ENCODE data around the gene TUBB4B. TPM values are rescaled to one million over a fixed set of nuclear protein-coding genes. Genes with fewer than 3 reads are reported as not detected.

Gene TUBB4B
- total RNA-seq, 1 donor from 2014 or later: 134 TPM

GRCh38 chr9:137244486-137245449 lies 3.7 kb downstream of the TUBB4B start:
- H3K4me1 Mint-ChIP-seq (ENCODE audit: unreplicated experiment): peaks cover 27% of the 10 kb centered on the region
- TF ChIP-seq, protein P1, sequence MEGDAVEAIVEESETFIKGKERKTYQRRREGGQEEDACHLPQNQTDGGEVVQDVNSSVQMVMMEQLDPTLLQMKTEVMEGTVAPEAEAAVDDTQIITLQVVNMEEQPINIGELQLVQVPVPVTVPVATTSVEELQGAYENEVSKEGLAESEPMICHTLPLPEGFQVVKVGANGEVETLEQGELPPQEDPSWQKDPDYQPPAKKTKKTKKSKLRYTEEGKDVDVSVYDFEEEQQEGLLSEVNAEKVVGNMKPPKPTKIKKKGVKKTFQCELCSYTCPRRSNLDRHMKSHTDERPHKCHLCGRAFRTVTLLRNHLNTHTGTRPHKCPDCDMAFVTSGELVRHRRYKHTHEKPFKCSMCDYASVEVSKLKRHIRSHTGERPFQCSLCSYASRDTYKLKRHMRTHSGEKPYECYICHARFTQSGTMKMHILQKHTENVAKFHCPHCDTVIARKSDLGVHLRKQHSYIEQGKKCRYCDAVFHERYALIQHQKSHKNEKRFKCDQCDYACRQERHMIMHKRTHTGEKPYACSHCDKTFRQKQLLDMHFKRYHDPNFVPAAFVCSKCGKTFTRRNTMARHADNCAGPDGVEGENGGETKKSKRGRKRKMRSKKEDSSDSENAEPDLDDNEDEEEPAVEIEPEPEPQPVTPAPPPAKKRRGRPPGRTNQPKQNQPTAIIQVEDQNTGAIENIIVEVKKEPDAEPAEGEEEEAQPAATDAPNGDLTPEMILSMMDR (IDR thresholded peaks at IDR 0.05; ENCODE audit: unreplicated experiment): no peak
- H3K27ac Mint-ChIP-seq (ENCODE audit: unreplicated experiment): no peak overlapping the region

DNA sequence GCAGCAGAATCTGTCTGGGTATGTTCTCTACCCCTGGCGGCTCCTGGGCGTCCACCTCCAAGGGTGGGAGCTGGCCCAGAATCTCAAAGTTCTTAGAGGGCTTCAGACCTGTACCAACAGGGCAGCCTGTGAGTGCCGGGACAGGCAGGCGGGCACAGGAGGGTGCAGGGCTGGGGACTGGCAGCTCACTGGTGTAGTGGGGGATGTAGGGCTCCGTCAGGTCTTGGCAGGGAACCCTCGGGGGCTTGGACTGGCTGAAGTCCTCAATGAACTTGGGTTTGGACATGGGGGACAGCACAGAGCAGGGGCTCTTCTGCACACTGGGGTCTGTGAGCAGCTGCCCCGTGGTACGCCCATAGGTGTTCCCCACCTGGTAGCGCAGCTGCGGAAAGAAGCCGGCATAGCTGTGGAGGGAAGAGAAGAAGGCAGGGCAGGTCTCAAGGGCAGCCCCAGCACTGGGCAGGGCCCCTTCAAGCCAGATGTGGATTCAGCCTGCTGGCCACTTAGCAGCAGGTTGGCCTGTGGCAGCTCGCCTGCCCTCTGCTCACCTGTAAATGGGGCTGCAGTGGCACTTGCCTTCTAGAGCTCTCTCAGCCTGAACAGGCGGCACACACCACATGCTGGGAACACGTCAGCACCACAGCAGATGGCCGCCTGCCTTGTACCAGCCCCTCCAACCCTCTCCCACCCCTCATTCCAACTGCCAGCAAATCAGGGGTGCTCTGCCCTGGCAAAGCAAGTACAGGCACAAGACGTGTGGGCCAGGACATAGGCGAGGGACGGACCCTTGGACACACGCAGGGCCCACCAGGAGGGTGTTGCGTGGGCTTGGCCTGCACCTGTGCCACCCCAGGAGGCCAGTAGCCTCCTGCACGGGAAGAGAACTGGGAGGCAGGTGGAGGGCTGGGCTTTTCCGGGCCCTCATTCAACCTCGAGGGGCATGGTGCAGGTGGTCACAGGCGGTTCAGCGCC lies 4.6 kb downstream of the TUBB4B start:
- H3K27ac Mint-ChIP-seq (ENCODE audit: unreplicated experiment): no peak overlapping the region
- H3K4me3 Mint-ChIP-seq (ENCODE audit: unreplicated experiment): no peak overlapping the region
- TF ChIP-seq, protein P1 (IDR thresholded peaks at IDR 0.05; ENCODE audit: unreplicated experiment): no peak
- H3K9me3 Mint-ChIP-seq (ENCODE audit: unreplicated experiment): no peaks in the 10 kb centered on the region
- no peak for DNase-seq (ENCODE audit: low spot score)
- H3K4me1 Mint-ChIP-seq (ENCODE audit: unreplicated experiment): peaks cover 27% of the 10 kb centered on the region
- H3K27me3 Mint-ChIP-seq (ENCODE audit: unreplicated experiment): peaks cover 14% of the 10 kb centered on the region
- H3K36me3 Mint-ChIP-seq (ENCODE audit: low read depth, unreplicated experiment): peaks cover 8% of the 10 kb centered on the region

More at GRCh38 chr9:137244486-137245449, 3.7 kb downstream of the TUBB4B start:
- H3K27me3 Mint-ChIP-seq (ENCODE audit: unreplicated experiment): peaks cover 14% of the 10 kb centered on the region
- peaks cover 8% of the 10 kb centered on the region for H3K36me3 Mint-ChIP-seq (ENCODE audit: low read depth, unreplicated experiment)
- no peaks in the 10 kb centered on the region for H3K9me3 Mint-ChIP-seq (ENCODE audit: unreplicated experiment)
- no peak overlapping the region for H3K4me3 Mint-ChIP-seq (ENCODE audit: unreplicated experiment)
- DNase-seq (ENCODE audit: low spot score): no peak

DNA sequence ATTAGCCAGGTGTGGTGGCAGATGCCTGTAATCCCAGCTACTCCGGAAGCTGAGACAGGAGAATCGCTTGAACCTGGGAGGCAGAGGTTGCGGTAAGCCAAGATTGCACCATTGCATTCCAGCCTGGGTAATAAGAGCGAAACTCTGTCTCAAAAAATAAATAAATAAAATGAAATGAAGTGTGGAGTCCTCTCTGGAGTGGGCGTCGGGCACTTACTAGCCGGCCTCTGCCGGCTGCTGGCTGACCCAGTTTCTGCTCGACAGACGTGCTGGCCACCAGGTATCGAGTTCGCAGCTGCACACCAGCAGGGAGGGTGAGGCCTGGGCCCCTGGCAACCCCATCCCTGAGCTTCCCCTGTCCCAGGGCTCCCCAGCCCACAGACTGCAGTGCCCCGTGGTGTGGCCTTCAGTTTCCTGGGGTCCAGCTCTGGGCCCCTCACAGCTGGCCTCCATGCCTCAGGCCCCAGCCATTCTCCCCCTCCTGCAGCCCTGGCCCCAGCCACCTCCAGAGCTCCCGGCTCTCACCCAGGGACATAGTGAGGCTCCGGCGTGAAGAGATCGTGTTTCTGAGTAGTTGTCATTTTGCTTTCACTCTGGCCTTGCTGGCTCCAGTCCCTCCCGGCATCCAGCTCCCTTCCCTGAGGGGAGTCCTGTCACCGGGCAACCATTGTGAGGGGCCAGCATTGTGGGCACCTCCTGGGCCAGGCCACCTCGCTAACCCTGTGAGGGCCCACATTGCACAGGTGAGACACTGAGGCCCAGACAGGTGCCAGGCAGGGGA lies 6.2 kb downstream of the TUBB4B start:
- peaks cover 20% of the 10 kb centered on the region for H3K4me1 Mint-ChIP-seq (ENCODE audit: unreplicated experiment)
- H3K27me3 Mint-ChIP-seq (ENCODE audit: unreplicated experiment): peaks cover 8% of the 10 kb centered on the region
- no peak overlapping the region for H3K27ac Mint-ChIP-seq (ENCODE audit: unreplicated experiment)
- TF ChIP-seq, protein P1 (IDR thresholded peaks at IDR 0.05; ENCODE audit: unreplicated experiment): no peak
- peaks cover 6% of the 10 kb centered on the region for H3K36me3 Mint-ChIP-seq (ENCODE audit: low read depth, unreplicated experiment)
- no peaks in the 10 kb centered on the region for H3K9me3 Mint-ChIP-seq (ENCODE audit: unreplicated experiment)
- no peak for DNase-seq (ENCODE audit: low spot score)
- H3K4me3 Mint-ChIP-seq (ENCODE audit: unreplicated experiment): no peak overlapping the region

DNA sequence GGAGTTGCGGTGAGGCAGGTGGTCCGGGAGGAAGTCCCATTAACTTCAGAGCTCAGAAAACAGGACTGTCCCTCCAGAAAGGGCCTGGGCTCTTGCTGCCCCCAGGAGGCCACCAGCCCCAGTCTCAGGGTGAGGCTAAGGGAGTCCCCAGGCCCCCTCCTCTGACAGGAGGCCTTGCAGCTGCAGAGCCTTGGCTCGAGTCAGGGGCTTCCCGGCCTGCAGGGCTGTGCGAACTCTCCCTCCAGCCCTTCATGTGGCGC lies 6.8 kb downstream of the TUBB4B start:
- TF ChIP-seq, protein P1 (IDR thresholded peaks at IDR 0.05; ENCODE audit: unreplicated experiment): no peak
- Mint-ChIP-seq H3K9me3 (ENCODE audit: unreplicated experiment) (no peaks in the 10 kb centered on the region), H3K27ac (ENCODE audit: unreplicated experiment) (no peak overlapping the region), H3K4me1 (ENCODE audit: unreplicated experiment) (peaks cover 15% of the 10 kb centered on the region), H3K4me3 (ENCODE audit: unreplicated experiment) (no peak overlapping the region), H3K36me3 (ENCODE audit: low read depth, unreplicated experiment) (peaks cover under 1% of the 10 kb centered on the region), H3K27me3 (ENCODE audit: unreplicated experiment) (peaks cover 3% of the 10 kb centered on the region)
- DNase-seq (ENCODE audit: low spot score): no peak

Data from endothelial cell (in vitro differentiated cells).